Endothelial cell (in vitro differentiated cells): Measurements from ENCODE around the gene ATP5MC2. TPM values are rescaled to one million over a fixed set of nuclear protein-coding genes. Genes with fewer than 3 reads are reported as not detected.

Experiments used
- DNase-seq: peaks from one replicate; pipeline ENCODE4 v3.0.0; 2021; ENCODE audit warnings: low spot score
- H3K27ac Mint-ChIP-seq: one replicate; pipeline ENCODE4 v1.8.0; 2021; ENCODE audit warnings: mixed read lengths, inconsistent platforms; ENCODE audit not compliant: unreplicated experiment
- H3K27me3 Mint-ChIP-seq: one replicate; pipeline ENCODE4 v1.8.0; 2021; ENCODE audit warnings: mild to moderate bottlenecking, moderate library complexity, mixed read lengths, inconsistent platforms; ENCODE audit not compliant: unreplicated experiment
- H3K36me3 Mint-ChIP-seq: one replicate; pipeline ENCODE4 v1.8.0; 2021; ENCODE audit warnings: mild to moderate bottlenecking, low read depth, mixed read lengths, inconsistent platforms; ENCODE audit not compliant: unreplicated experiment
- H3K4me1 Mint-ChIP-seq: one replicate; pipeline ENCODE4 v1.8.0; 2021; ENCODE audit warnings: mild to moderate bottlenecking, mixed read lengths, inconsistent platforms; ENCODE audit not compliant: unreplicated experiment
- H3K4me3 Mint-ChIP-seq: one replicate; pipeline ENCODE4 v1.8.0; 2021; ENCODE audit warnings: mild to moderate bottlenecking, mixed read lengths, inconsistent platforms; ENCODE audit not compliant: unreplicated experiment
- H3K9me3 Mint-ChIP-seq: one replicate; pipeline ENCODE4 v1.8.0; 2021; ENCODE audit warnings: mixed read lengths, inconsistent platforms; ENCODE audit not compliant: unreplicated experiment
- total RNA-seq: library from RNA; stranded (reverse); fragmentation: NEBNext Ultra II Directional; extraction: Animal tissue kit (Norgen Biotek cat#: 25700); gene quantifications from one replicate; pipeline ENCODE4 v1.2.1, GENCODE V29; 2021; ENCODE audit not compliant: unreplicated experiment
- TF ChIP-seq, protein P1 (sequence below): fragments of 200-600 bp; sonication (generic); IDR thresholded peaks from one replicate; pipeline ENCODE4 v1.5.0; 2021; ENCODE audit warnings: antibody characterized with exemption; ENCODE audit not compliant: unreplicated experiment

Gene ATP5MC2
- total RNA-seq, 1 donor from 2014 or later: 342 TPM

DNA sequence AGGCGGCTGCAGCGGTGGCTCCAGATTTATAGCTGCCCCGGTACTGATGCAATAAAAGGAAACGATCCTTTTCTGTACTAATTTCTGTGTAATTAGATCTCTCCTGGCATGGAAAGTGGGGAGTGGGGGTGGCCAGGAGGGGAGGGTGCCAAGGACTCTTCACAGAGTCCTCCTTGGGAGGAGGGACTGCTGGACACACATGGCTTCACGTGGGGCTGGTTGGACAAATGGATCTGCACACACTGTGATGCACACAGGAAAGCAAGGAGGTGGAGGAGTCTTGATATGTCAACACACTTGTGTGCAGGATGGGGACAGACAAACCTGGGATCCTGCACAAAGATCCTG is 23.8 kb upstream of the ATP5MC2 start:
- TF ChIP-seq, protein P1, sequence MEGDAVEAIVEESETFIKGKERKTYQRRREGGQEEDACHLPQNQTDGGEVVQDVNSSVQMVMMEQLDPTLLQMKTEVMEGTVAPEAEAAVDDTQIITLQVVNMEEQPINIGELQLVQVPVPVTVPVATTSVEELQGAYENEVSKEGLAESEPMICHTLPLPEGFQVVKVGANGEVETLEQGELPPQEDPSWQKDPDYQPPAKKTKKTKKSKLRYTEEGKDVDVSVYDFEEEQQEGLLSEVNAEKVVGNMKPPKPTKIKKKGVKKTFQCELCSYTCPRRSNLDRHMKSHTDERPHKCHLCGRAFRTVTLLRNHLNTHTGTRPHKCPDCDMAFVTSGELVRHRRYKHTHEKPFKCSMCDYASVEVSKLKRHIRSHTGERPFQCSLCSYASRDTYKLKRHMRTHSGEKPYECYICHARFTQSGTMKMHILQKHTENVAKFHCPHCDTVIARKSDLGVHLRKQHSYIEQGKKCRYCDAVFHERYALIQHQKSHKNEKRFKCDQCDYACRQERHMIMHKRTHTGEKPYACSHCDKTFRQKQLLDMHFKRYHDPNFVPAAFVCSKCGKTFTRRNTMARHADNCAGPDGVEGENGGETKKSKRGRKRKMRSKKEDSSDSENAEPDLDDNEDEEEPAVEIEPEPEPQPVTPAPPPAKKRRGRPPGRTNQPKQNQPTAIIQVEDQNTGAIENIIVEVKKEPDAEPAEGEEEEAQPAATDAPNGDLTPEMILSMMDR: no peak
- peaks cover 8% of the 10 kb centered on the region for H3K36me3 Mint-ChIP-seq
- no peak overlapping the region for H3K27ac Mint-ChIP-seq
- H3K27me3 Mint-ChIP-seq: peaks cover 17% of the 10 kb centered on the region
- H3K9me3 Mint-ChIP-seq: no peaks in the 10 kb centered on the region
- H3K4me3 Mint-ChIP-seq: no peak overlapping the region
- no peak for DNase-seq
- peaks cover 21% of the 10 kb centered on the region for H3K4me1 Mint-ChIP-seq

DNA sequence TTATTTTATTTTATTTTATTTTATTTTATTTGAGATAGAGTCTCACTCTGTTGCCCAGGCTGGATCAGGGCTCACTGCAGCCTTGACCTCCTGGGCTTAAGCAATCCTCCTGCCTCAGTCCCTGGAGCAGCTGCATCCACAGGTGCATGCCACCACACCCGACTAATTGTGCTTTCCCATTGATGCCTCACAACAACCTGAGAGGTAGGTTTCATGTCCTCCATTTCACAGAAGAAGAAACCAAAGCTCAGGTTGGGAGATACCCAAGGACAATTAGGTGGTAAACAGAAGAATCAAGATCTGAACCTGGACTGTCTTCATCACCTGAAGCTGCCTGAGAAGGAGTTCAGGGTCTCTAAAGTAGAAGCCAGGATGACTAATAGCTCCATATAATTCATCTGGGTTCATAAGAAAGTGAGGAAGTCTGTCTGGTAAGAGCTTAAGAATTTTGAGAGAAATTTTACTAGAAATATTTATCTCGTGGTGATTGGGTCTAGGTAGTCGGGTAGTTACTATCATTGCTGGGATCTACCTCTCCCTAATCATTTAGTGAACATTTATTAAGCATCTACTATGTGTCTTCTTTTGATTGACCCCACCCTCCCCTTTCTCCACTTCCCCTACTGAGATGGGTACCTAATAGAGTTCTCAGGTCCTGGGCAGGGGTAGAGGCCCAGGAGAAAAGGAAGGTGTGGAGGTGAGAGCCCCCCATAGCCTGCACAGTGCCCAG is 23.2 kb upstream of the ATP5MC2 start:
- H3K36me3 Mint-ChIP-seq: peaks cover 8% of the 10 kb centered on the region
- DNase-seq: no peak
- TF ChIP-seq, protein P1: no peak
- H3K9me3 Mint-ChIP-seq: no peaks in the 10 kb centered on the region
- H3K4me3 Mint-ChIP-seq: no peak overlapping the region
- peaks cover 21% of the 10 kb centered on the region for H3K4me1 Mint-ChIP-seq
- no peak overlapping the region for H3K27ac Mint-ChIP-seq
- peaks cover 23% of the 10 kb centered on the region for H3K27me3 Mint-ChIP-seq

DNA sequence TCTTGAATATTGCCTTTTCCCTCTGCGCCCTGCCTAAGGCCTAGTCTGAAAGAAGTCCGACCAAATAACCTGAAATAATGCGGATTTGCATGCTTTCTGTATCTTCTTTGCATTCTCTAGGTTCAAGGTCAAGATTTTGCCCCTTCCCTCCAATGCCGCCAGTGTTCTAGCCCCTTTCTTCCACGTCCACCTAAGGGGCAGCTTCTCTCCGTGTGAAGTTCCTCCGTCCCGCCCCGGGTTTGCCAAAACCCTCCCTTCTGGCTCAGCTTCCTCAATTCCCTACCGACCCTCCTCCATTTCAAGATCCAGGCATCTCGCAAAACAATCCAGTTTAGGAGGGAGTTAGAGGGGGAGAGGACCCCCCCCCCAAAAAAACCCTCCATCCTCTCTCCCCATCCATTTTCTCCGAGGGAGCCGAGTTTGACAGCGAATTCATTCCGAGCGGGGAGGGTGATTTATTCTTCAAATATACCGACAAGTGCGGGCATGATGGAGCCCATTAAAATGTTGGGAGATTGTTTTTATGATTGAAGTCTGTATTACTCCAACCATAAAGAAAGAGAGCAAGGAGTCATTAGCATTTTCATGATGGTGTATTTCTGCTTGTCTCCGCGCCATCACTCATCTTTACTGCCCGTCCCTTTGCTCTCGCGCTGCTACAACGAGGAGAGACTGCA is 20.9 kb upstream of the ATP5MC2 start:
- TF ChIP-seq, protein P1: no peak
- no peaks in the 10 kb centered on the region for H3K9me3 Mint-ChIP-seq
- H3K4me3 Mint-ChIP-seq: peak overlapping the region; percentile 81

DNA sequence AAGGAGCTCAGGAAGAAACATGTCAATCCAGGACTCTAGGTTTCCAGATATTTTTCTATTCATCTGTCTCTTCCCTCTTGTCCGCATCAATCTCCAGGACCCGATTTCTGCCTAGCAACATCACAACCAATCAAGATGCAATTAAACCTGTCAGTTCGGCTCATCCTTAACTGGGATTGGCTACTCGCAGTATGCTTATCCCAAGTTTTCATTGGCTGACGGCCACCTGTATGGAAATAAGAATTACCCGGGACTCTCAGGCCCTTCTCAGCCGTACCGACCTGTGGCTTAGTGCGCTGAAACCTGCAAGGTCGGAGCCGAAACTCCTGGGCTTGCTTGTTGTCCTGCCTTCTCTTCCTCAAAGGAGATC is 20.4 kb upstream of the ATP5MC2 start:
- H3K36me3 Mint-ChIP-seq: peaks cover 8% of the 10 kb centered on the region
- peak; percentile 62 for DNase-seq
- peaks cover 14% of the 10 kb centered on the region for H3K4me1 Mint-ChIP-seq
- no peaks in the 10 kb centered on the region for H3K9me3 Mint-ChIP-seq
- TF ChIP-seq, protein P1: no peak
- peaks cover 23% of the 10 kb centered on the region for H3K27me3 Mint-ChIP-seq
- H3K27ac Mint-ChIP-seq: peak overlapping the region; percentile 25
- H3K4me3 Mint-ChIP-seq: peak overlapping the region; percentile 81

More for the DNA sequence above, 20.9 kb upstream of the ATP5MC2 start:
- peaks cover 23% of the 10 kb centered on the region for H3K27me3 Mint-ChIP-seq
- peaks cover 16% of the 10 kb centered on the region for H3K4me1 Mint-ChIP-seq
- peak overlapping the region; percentile 25 for H3K27ac Mint-ChIP-seq
- DNase-seq: no peak
- H3K36me3 Mint-ChIP-seq: peaks cover 8% of the 10 kb centered on the region
